ENCODE data around the gene SERTAD3.
"Not testable (repeated sequence)": the region's sequence is repeated elsewhere in the genome, so short reads cannot be mapped to it uniquely, and the experiment has no call there.

Gene SERTAD3

GRCh38 chr19:40444000-40444824, at the start of gene SERTAD3:
TSS of gene SERTAD3 (minus strand) at chr19:40444335. CDS start at chr19:40442080, 2,255 bp downstream.
- peaks cover 14% of the 10 kb centered on the region for H3K4me1 ChIP-seq (ENCODE audit: control insufficient read depth, insufficient read depth, low read length)
- H3K4me3 ChIP-seq (ENCODE audit: low read length), result peak within 1 kb of the TSS; percentile 99
- peaks cover 22% of the 10 kb centered on the region for H3K36me3 ChIP-seq (ENCODE audit: control insufficient read depth, insufficient read depth, low read length)
- peak within 1 kb of the TSS; percentile 98 for H3K9ac ChIP-seq (ENCODE audit: low read length)
- no peaks in the 10 kb centered on the region for H3K27me3 ChIP-seq (ENCODE audit: control insufficient read depth, insufficient read depth, low read length)
- peak within 1 kb of the TSS; percentile 95 for H3K27ac ChIP-seq (ENCODE audit: low read depth, low read length)

GRCh38 chr19:40493778-40494177, 49.6 kb upstream of the SERTAD3 start:
- no peak overlapping the region for H3K4me3 ChIP-seq (ENCODE audit: low read length)

GRCh38 chr19:40492274-40492673, 48.1 kb upstream of the SERTAD3 start:
- Histone ChIP-seq H3K36me3 (ENCODE audit: control insufficient read depth, insufficient read depth, low read length) (no peaks in the 10 kb centered on the region), H3K27ac (ENCODE audit: low read depth, low read length) (no peak overlapping the region), H3K4me1 (ENCODE audit: control insufficient read depth, insufficient read depth, low read length) (no peaks in the 10 kb centered on the region), H3K27me3 (ENCODE audit: control insufficient read depth, insufficient read depth, low read length) (no peaks in the 10 kb centered on the region), H3K4me3 (ENCODE audit: low read length) (no peak overlapping the region), H3K9ac (ENCODE audit: low read length) (no peak overlapping the region)

More at GRCh38 chr19:40493778-40494177, 49.6 kb upstream of the SERTAD3 start:
- Histone ChIP-seq H3K9ac (ENCODE audit: low read length) (no peak overlapping the region), H3K27me3 (ENCODE audit: control insufficient read depth, insufficient read depth, low read length) (no peaks in the 10 kb centered on the region), H3K4me1 (ENCODE audit: control insufficient read depth, insufficient read depth, low read length) (no peaks in the 10 kb centered on the region), H3K36me3 (ENCODE audit: control insufficient read depth, insufficient read depth, low read length) (no peaks in the 10 kb centered on the region), H3K27ac (ENCODE audit: low read depth, low read length) (no peak overlapping the region)

- Histone ChIP-seq H3K4me3 (ENCODE audit: low read length) (no peak overlapping the region), H3K9ac (ENCODE audit: low read length) (no peak overlapping the region), H3K36me3 (ENCODE audit: control insufficient read depth, insufficient read depth, low read length) (no peaks in the 10 kb centered on the region), H3K4me1 (ENCODE audit: control insufficient read depth, insufficient read depth, low read length) (no peaks in the 10 kb centered on the region), H3K27ac (ENCODE audit: low read depth, low read length) (no peak overlapping the region), H3K27me3 (ENCODE audit: control insufficient read depth, insufficient read depth, low read length) (no peaks in the 10 kb centered on the region)
These were observed 45.7 kb upstream of the SERTAD3 start for GRCh38 chr19:40489882-40490230.

GRCh38 chr19:40486017-40486416, 41.9 kb upstream of the SERTAD3 start:
- no peaks in the 10 kb centered on the region for H3K4me1 ChIP-seq (ENCODE audit: control insufficient read depth, insufficient read depth, low read length)
- H3K36me3 ChIP-seq (ENCODE audit: control insufficient read depth, insufficient read depth, low read length), result no peaks in the 10 kb centered on the region
- H3K9ac ChIP-seq (ENCODE audit: low read length), result no peak overlapping the region

GRCh38 chr19:40475878-40476644, 31.9 kb upstream of the SERTAD3 start:
- not testable (repeated sequence) for H3K4me3 ChIP-seq (ENCODE audit: low read length); H3K27me3 ChIP-seq (ENCODE audit: control insufficient read depth, insufficient read depth, low read length); H3K4me1 ChIP-seq (ENCODE audit: control insufficient read depth, insufficient read depth, low read length); H3K9ac ChIP-seq (ENCODE audit: low read length); H3K36me3 ChIP-seq (ENCODE audit: control insufficient read depth, insufficient read depth, low read length); H3K27ac ChIP-seq (ENCODE audit: low read depth, low read length)

More at GRCh38 chr19:40486017-40486416, 41.9 kb upstream of the SERTAD3 start:
- Histone ChIP-seq H3K27me3 (ENCODE audit: control insufficient read depth, insufficient read depth, low read length) (no peaks in the 10 kb centered on the region), H3K4me3 (ENCODE audit: low read length) (no peak overlapping the region), H3K27ac (ENCODE audit: low read depth, low read length) (no peak overlapping the region)

GRCh38 chr19:40474737-40475136, 30.6 kb upstream of the SERTAD3 start:
- Histone ChIP-seq H3K4me3 (ENCODE audit: low read length) (no peak overlapping the region), H3K4me1 (ENCODE audit: control insufficient read depth, insufficient read depth, low read length) (no peaks in the 10 kb centered on the region), H3K9ac (ENCODE audit: low read length) (no peak overlapping the region), H3K36me3 (ENCODE audit: control insufficient read depth, insufficient read depth, low read length) (no peaks in the 10 kb centered on the region), H3K27me3 (ENCODE audit: control insufficient read depth, insufficient read depth, low read length) (no peaks in the 10 kb centered on the region), H3K27ac (ENCODE audit: low read depth, low read length) (no peak overlapping the region)

GRCh38 chr19:40472516-40472915, 28.4 kb upstream of the SERTAD3 start:
- Histone ChIP-seq H3K4me1 (ENCODE audit: control insufficient read depth, insufficient read depth, low read length) (no peaks in the 10 kb centered on the region), H3K27ac (ENCODE audit: low read depth, low read length) (no peak overlapping the region), H3K27me3 (ENCODE audit: control insufficient read depth, insufficient read depth, low read length) (no peaks in the 10 kb centered on the region), H3K9ac (ENCODE audit: low read length) (no peak overlapping the region), H3K4me3 (ENCODE audit: low read length) (no peak overlapping the region), H3K36me3 (ENCODE audit: control insufficient read depth, insufficient read depth, low read length) (no peaks in the 10 kb centered on the region)

- Histone ChIP-seq H3K9ac (ENCODE audit: low read length) (no peak overlapping the region), H3K4me1 (ENCODE audit: control insufficient read depth, insufficient read depth, low read length) (peaks cover 6% of the 10 kb centered on the region), H3K27ac (ENCODE audit: low read depth, low read length) (no peak overlapping the region), H3K4me3 (ENCODE audit: low read length) (no peak overlapping the region), H3K27me3 (ENCODE audit: control insufficient read depth, insufficient read depth, low read length) (no peaks in the 10 kb centered on the region), H3K36me3 (ENCODE audit: control insufficient read depth, insufficient read depth, low read length) (no peaks in the 10 kb centered on the region)
These were observed 27.0 kb upstream of the SERTAD3 start for GRCh38 chr19:40471111-40471510.

GRCh38 chr19:40469011-40469410, 24.9 kb upstream of the SERTAD3 start:
- Histone ChIP-seq H3K4me3 (ENCODE audit: low read length) (no peak overlapping the region), H3K27me3 (ENCODE audit: control insufficient read depth, insufficient read depth, low read length) (no peaks in the 10 kb centered on the region), H3K9ac (ENCODE audit: low read length) (no peak overlapping the region)

GRCh38 chr19:40466985-40467734, 23.0 kb upstream of the SERTAD3 start, which contains the start of gene SPTBN4:
TSS of gene SPTBN4 (plus strand) at chr19:40467001. CDS start at chr19:40472622, 5,621 bp downstream.
- Histone ChIP-seq H3K4me1 (ENCODE audit: control insufficient read depth, insufficient read depth, low read length) (peaks cover 12% of the 10 kb centered on the region), H3K4me3 (ENCODE audit: low read length) (peak within 1 kb of the TSS; percentile 60), H3K27me3 (ENCODE audit: control insufficient read depth, insufficient read depth, low read length) (no peaks in the 10 kb centered on the region), H3K36me3 (ENCODE audit: control insufficient read depth, insufficient read depth, low read length) (no peaks in the 10 kb centered on the region), H3K9ac (ENCODE audit: low read length) (peak within 1 kb of the TSS; percentile 4), H3K27ac (ENCODE audit: low read depth, low read length) (peak within 1 kb of the TSS; percentile 25)

More at GRCh38 chr19:40469011-40469410, 24.9 kb upstream of the SERTAD3 start:
- Histone ChIP-seq H3K4me1 (ENCODE audit: control insufficient read depth, insufficient read depth, low read length) (peaks cover 12% of the 10 kb centered on the region), H3K36me3 (ENCODE audit: control insufficient read depth, insufficient read depth, low read length) (no peaks in the 10 kb centered on the region), H3K27ac (ENCODE audit: low read depth, low read length) (no peak overlapping the region)

Measured in rectal smooth muscle tissue (tissue), 1 donor.